GM18502 (cell line): ENCODE measurements around the gene KCNQ1.

Experiments
- ATAC-seq: cut with Tn5 transposase; IDR thresholded peaks from one replicate; pipeline ENCODE4 v1.9.1; 2021; ENCODE audit warnings: mild to moderate bottlenecking; ENCODE audit not compliant: unreplicated experiment, poor library complexity

The KCNQ1 gene

DNA sequence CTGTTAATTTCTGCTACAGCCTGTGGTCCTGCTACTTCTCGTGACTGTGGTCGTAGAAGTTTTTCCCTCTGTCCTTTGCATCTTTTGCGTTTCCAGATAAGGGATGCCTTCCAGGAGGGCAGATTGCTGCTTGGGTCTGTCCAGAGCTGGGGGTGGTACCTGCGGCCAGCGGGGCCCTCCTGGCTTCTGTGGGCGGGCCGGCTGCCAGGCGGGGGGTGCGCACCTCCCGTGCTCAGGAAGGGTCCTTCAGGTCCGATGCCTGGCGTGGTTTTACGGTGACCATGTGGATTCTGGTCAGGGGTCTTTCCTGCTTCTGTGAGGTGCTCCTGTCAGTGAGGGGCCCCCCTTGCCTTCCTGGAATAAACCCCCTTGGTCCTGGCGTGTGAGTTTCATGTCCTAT, 84.8 kb downstream of the KCNQ1 start:
- no peak for ATAC-seq

DNA sequence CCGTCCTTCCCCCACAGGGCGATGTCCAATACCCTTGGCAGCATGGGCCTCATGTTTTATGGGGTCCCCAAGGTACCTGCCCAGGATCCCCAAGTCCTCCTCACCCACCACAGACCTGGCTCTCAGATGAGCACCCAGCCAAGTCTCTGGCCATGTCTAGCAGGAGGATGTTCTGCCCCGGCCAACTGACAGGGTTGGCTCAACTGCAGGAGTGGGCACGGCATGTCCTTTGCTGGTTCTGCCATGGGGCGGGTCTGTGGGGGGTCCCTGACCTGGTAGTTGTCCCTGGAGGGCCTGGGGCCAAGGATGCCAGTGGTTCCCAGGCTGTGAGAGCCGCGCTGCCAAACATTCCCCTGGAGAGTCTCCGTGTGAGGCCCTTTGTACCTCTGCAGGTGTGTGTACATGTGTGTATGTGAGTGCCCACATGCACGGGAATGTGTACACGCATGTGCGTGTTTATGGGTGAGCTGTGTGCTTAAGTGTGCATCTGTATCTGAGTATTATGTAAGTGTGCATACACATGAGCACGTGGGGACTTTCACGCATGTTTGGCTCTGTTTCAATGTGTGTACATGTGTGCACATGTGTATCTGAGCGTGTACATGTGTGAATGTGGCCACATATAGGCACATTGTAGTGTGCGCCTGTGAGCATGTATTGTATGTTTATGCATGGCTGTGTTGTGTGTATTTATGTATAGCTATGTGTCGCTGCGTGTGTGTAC, 85.5 kb downstream of the KCNQ1 start:
- no peak for ATAC-seq

DNA sequence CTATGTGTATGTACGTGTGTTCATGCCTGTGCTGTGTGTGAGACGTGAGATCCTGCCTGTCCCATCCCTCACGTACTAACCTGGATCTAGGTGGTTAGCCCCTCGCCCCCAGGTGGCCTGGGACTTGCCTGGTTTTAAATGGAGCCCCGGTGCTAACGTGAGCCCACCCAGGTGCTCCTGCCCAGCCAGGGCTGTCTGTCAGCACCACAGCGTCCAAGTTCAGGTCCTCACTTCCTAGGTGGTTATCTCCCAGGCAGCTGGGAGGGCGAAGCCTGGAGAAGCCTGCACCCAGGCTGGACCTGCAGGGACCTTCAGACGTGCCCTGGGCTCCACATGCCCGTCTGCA, 86.0 kb downstream of the KCNQ1 start:
- no peak for ATAC-seq

DNA sequence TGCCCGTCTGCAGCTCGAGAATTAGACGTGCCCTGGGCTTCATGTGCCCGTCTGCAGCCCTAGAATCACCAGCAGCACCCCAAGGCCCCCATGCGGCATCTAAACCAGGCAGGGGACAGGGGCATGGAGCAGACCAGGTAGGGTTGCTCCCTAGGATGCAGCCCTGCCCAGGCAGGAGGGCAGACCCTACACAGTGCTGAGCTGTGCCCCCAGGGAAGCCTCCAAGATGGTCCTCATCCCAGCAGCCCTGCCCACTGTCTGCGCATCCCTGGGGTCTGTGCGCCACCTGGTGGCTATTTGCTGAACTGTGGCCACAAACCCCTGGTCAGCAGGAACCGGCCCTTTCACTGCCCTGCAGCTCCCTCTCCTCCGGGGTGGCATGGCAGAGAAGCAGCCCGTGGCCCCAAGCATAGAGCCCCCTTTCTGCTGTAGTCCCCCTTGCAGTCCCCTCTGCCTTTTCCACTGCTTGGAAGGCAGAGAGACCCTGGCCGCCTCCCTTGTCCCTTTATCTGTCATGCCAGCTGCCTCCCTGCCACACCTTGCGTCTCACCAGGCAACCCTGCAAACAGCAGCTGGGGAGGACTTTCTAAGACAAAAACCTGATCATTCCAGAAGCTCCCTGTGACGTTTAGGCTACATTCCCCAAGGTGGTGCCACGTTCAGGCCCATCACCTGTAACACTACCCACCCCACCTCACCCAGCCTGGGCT, 86.6 kb downstream of the KCNQ1 start:
- no peak for ATAC-seq

DNA sequence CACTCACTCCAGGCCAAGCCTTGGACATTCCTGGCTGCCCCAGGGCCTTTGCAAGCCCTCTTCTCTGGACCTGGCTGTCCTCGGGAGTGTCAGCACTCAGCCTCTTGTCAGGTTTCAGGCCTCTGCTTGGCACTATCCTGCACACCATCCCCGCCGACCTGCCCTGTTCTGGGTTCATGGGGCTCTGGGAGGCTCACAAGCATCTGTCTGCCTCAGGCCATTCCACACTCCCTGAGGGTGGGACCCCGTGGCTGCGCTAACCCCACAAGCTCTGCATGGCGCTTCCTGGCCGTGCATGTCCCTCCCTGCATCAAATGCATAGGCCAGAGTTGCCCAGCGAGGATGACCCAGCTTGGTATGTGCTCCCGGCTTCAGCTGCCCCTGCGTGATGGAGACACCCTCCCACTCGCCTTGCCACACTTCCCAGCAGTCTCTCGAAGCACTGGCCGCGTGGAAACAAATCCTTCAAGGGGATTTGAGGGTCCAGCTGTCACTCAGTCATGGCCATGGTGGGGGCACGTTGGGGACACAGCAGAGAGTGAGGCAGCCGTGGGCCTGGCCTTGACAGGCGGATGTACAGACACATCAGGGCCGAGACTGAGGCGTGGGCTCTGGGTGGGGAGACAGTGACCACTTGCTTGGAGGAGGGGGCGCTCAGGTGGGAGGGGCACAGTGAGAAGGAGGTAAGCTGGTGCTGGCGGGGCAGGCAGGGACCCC, 87.3 kb downstream of the KCNQ1 start:
- no peak for ATAC-seq

DNA sequence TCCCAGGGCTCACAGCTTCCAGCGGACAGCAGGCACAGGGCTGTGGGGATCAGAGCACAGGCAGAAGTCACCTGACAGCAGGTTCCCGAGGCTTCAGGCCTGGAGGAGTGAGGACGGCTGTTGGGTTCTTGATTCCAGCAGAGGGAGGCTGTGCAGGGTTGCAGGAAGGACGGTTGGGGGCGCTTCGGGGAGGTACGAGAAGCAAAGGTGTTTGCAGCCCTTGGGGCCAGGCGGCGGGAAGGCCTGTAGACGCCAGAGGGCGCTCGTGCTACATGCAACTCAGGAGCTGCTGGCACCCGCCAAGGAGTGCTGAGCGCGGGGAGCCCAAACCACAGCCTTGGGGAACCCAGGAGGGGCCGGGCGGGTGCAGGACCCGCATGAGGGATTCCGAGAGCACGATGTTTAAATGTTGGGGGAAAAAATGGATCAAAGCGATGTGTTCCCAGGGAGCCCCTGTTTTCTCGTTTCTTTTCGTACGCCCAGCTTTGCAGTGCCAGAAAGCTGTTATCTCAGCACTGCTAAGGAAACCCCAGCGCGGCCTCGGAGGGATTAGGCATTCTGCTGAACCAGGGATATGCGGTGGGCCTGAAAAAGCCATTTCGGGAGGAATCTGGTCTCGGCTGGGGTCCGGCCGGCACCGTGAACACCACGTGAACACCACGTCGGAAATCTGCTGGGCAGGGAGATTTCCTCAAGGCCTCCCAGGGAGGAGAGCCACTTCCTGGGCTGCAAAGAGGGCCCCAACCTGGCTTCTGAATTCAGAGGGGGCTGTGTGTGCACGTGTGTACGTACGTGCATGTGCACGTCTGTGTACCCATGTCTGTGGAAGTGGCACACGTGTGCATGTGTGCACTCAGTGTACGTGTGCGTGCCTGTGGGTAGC, 88.1 kb downstream of the KCNQ1 start:
- peak; percentile 58 for ATAC-seq

DNA sequence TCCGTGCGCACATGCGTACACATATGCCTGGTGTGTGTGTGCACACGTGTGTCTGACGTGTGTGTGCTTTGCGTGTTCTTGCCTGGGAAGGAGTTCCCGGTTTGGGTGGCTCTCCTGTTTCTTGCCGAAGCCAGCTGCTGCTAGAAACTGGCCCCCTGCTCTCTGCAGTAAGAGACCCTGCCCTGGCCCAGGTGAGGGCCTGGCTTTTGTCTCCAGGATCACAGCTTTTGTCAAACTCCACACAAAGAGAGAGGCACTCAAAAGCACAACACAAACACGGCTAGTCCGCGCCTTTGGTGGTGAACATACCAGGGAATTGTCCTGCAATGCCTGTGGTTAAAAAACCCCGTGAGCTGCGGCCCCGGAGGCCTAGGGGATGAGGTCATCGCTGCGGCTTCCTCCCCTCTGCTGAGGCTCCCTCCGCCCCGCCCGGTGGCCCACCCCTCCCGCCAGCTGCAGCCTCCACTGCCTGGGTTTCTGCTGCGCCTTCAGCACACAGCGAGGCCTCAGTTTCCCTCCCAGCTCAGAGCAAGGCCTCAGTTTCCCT, 88.9 kb downstream of the KCNQ1 start:
- no peak for ATAC-seq

DNA sequence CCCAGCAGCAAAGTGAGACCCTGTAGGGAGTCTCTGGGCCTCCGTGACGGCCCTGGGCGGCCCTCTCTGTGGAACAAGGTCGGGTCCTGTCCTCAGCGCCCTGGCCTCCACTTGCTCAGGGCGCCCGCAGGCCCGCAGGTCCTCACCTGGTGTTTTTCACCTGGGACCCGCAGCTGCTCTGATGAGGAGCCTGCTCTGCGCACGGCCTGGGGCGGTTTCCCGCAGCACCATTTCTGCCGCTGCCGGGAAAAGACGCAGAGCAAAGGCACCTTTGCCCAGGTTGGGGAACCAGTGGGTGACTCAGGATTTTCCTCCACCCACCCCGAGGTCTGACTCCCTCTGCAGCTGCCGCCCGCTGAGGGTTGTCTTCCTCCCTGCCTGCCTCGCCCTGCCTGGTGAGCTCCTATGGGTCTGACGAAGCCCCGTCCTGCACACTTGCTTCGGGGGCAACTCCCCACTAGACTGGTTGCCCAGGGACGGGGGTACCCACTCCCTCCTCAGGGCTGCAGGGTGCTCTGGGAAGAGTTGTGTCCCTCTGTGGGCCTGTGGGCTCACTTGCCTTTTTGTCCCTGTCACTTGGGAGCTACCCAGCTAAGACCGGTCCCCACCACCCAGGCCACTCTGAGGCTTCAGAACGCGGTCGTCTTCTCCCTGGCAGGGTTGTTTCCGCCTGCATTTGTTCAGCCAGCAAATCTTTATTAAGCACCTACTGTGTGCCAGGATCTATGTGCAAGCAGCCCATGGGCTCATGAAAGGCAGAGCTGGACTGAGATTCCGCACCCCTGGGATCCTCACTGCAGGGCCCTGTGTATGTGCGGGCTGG, 89.5 kb downstream of the KCNQ1 start:
- no peak for ATAC-seq

DNA sequence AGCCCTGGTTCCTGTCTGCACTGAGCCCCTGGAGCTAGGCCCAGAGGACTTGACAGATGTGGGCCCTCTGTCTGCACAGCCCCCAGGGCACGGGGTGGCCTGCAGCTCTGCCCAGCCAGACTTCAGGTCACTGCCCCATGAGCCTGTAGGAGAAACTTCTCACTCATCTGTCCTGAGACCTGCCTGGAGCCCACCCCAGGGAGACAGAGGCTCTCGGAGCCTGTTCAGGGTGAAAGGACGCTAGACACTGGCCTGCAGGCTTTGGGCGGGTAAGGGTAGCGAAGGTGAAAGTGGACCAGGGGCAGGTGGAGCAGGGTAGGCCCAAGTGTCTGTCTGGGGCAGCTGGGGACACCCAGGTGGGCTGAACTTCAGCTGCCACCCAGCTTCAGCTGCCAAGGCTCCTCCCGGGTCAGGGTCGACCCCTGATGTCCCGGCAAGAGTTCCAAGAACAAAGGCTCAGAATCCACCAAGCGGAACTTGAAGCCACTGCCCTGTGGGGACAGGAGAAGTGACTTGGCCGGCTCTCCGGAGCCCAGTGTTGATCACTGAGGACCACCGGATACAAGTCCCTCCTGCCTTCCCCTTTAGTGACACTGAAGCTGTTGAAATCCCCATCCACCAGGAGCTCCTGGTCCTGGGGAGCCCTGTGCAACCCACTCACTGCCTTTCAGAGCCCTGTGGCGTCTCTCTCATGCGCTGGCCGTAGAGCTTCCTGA, 90.3 kb downstream of the KCNQ1 start:
- ATAC-seq = no peak

DNA sequence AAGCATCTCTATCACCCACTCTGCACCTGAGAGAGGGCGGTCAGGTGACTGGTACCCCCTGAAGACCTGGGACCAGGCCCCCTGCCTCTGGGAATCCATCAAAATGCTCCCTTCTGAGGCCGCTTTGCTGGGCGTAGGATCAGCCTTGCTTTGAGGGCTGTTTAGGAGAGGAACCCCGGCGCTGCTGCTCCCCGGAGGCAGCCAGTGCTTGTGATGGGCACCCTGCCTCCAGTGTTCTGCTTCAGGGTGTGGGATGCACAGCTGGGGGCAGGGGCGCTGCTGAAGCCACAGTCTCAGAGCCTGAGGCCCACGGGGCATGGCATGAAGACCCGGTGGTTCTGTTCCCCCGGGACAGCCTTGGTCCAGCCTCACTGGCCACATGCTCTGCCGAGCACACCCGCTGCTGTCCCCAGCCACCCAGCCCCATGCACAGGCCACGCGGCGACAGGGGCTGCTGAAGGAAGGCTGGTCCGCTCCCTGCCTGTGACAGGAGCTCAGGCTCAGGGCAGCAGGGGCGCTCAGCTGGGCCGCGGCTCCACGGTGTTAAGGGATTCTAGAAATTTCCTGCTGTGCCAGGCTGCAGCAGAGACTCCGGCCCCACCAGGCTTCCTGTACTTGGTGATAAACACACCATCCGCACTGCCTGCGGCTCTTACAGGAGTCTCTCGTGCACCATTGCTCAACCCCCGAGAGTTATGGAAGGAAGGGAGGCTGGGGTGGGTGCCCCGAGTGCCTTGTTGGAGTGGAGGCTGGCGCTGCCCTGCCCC, 91.0 kb downstream of the KCNQ1 start:
- no peak for ATAC-seq

DNA sequence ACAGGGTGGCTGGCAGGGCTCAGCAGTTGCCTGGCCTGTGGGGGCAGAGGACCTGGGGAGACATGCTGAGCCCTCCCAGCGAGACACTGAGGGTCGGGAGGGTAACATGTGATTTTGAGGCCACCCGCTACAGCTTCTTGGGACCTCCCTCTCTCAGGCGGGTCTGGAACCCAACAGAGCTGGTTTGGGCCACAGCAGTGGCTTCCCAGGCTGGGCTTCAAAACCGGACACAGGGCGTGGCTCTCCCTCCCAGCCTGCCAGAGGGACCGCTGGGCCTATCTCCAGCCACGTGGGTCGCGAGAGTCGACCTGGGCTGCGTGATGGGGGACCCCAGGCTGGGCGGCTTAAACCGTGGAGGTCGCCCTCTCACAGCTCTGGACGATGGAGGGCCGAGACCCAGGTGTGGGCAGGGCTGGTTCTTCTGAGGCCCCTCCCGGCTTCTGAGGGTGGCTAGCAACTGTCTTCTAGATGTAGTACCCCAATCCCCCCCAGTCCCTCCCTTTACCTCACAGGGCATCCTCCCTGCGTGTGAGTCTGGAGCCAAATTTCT, 91.7 kb downstream of the KCNQ1 start:
- no peak for ATAC-seq

DNA sequence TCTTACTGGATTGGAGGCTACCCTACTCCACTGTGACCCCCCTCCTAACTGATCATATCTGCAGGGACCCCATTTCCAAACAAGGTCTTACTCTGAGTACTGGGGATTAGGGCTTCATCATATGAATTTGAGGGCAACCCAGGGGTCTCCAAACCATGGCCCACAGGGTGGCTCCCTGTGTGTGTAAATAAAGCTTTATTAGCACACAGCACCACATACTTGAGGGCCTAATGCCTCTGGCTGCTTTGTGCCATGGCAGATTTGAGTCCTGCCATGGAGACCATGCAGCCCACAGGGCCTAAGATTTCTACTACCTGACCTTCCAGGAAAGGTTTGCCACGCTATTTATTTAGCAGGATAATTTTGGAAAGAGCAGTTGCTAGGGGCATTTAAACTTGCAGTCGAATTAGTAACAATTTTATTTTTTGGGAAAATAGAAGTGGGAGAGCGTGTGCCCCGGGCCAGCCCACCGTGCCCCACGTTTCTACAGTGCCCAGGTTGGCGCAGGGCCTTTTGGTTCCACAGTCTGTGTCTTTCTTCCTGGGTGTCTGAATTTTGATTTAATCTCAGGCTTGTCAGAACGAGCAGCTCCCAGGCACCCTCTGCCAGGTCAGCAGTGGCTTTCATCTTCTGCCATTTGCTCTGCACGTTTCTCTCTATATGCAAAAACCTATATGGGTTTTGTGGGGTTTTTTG, 92.3 kb downstream of the KCNQ1 start:
- no peak for ATAC-seq

DNA sequence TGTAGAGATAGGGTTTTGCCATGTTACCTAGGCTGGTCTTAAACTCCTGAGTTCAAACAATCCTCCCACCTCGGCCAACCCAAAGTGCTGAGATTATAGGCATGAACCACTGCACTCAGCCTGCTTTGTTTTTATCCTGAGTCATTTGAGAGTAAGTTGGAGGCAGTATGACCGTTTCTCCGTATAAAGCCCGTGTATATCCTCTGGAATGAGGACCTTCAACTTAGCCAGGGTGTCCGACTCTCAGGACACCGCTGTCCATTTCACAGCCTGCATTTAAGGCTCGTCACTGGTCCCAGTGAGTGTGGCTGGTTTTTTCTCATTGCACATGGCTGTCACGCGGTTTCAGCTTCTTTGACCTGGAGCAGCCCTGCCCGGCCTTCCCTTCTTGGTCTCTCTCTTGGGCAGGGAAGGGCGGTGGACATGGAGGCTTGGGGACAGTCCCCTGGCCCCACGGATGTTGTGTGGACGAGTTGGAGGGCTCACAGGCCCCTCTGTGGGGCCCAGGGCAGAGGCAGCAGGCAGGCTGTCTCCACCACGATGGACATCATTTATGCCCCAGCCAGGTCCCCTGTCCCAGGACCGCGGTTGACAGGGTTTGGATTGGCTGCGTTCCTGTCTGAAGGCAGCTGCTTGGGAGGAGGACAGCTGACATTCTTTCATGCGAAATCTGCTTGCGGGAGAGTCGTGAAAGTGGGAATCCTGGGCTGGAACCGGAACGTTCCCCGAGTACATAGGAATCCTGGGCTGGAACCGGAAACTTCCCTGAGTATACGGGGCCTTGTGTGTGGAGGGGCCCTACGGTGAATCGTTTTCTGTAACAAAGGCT, 93.3 kb downstream of the KCNQ1 start:
- no peak for ATAC-seq

DNA sequence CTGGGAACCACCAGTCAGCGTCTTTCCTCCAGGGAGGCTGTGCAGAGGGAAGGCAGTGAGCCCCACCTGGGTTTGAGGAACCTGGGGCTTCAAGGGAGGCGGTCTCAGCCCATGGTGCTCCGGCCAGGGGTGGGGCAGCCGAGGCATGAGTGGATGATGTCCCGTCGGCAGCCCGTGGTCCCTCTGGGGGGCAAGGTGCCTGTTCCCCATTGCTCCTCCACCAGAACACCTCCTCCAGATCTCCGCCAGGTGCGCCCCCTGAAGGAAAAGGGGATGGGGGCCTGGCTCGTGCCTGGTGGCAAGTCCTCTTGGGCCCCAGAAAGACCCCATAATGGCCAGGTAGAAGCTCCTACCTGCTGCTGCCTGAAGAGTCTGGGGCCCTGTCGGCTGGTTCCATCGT, 94.1 kb downstream of the KCNQ1 start:
- no peak for ATAC-seq

DNA sequence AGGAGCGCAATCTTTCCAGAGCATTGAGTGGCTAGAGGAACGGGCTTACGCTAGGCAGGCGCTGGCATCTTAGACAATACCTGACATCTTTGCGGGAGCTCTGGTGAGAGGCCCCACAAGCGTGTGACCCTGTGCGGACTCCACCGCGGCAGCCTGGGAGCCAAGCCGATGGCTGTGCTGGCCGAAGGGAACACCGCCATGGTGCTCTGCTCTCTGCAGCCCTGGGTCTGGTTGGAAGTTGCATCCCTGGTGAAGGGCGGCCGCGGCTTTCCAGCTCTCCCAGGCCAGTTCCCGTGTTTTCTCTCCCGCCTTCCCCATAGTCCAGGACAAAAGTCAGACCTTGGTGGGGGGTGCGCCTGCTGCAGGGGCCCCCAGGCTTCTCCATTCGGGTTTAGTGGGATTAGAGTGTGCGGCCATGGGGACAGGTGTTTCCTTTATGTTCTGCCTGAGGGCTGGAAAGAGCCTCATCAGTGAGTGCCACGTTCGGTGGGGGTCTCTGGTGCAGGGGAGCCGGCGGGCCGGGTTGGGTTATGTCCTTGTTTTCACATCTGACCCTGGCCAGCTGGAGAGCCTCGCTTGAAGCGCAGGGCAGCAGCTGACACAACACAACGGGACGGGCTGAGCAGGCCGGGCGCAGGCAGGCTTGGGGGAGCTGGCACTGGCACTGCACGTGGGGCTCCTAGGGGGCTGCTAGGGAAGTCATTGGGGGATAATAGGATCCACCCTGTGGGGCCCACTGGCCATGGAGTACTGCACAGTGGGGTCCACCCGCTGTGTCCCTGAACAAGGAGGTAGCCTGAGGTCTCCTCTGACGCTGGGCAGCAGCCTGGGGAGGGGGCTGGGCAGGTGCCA, 94.8 kb downstream of the KCNQ1 start:
- no peak for ATAC-seq
